Activated CD4-positive, alpha-beta memory T cell treated with anti-CD3 and anti-CD28 coated beads for 36 hours (primary cell): ENCODE measurements around the gene RASSF9. TPM values are rescaled to one million over a fixed set of nuclear protein-coding genes. Genes with fewer than 3 reads are reported as not detected.

Experiments used
- CTCF ChIA-PET: fragments of 350-600 bp; sonication (Branson Sonifier 250); formaldehyde crosslinking; loops from one replicate; lab custom pipeline; 2021; ENCODE audit warnings: antibody characterized with exemption, inconsistent platforms; lab: Charles Lee
- POLR2A ChIA-PET: fragments of 350-600 bp; sonication (Branson Sonifier 250); formaldehyde crosslinking; loops from one replicate; lab custom pipeline; 2021; ENCODE audit warnings: antibody characterized with exemption; lab: Charles Lee
- DNase-seq: peaks from one replicate; pipeline ENCODE4 v3.0.0-alpha.2; 2020
- H3K27ac Mint-ChIP-seq: one replicate; pipeline ENCODE4 v1.8.0; 2021; ENCODE audit warnings: mixed read lengths
- H3K27me3 Mint-ChIP-seq: one replicate; pipeline ENCODE4 v1.8.0; 2021; ENCODE audit warnings: mixed read lengths
- H3K36me3 Mint-ChIP-seq: one replicate; pipeline ENCODE4 v1.8.0; 2021; ENCODE audit warnings: mixed read lengths
- H3K4me1 Mint-ChIP-seq: one replicate; pipeline ENCODE4 v1.8.0; 2021; ENCODE audit warnings: low read depth, mixed read lengths
- H3K4me3 Mint-ChIP-seq: one replicate; pipeline ENCODE4 v1.8.0; 2021; ENCODE audit warnings: mild to moderate bottlenecking, mixed read lengths
- H3K9me3 Mint-ChIP-seq: one replicate; pipeline ENCODE4 v1.8.0; 2021; ENCODE audit warnings: mixed read lengths
- intact Hi-C: fragments of 100-400 bp; cut with micrococcal nuclease; formaldehyde crosslinking; loops from one replicate; pipeline ENCODE4 v1.15.1; 2023
- total RNA-seq, 2 experiments: library from RNA; stranded (reverse); gene quantifications; one replicate each; pipeline ENCODE4 v1.2.3, GENCODE V29; 2021

Gene RASSF9
- not detected for total RNA-seq

DNA sequence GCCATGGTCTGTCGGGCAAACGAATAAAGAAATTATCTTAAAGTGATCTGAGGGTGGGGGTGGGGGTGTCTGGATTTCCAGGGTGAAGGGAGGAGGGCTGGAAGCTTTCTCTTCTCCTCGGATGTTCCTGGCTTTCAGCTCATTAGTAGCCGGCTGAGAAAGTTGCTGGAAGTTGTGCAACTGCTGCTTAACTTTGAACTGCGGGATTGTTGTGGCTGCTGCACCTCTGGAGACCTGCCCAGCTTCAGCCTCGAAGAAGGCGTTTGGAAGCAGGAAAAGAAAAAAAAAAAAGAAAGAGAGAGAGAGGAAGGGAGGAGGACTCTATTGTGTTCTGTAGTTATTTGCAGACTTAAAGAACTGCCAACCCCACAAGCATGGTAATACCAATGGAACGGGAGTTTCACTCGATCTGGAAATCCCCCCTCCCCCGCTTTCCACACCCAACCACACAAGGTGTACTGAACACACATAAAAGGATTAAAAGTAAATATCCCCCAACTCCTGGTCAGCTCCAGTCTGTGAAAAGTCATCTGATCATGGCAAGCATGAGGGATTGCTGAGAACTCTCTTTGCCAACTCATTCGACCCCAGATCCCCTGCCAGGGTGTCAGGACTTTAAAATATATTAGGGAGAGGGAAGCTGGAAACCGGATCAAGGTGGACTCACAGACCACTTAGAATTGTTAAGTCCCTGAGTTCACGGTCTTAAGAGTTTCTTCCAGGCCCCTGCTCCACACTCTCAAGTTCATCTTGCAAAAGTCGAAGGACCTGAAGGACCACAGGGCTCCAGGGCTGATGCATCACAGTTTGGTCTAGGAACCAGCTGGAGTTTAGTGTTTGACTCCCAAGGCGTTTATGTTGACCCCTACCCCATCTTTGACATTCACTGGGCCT is at the start of gene RASSF9:
Gene RASSF9 (minus strand): TSS at position 213 of the 894 bp plus-strand sequence. CDS start 208 bp downstream, at position 5.
- Mint-ChIP-seq H3K27ac (no peak within 1 kb of the TSS), H3K36me3 (no peaks in the 10 kb centered on the region), H3K4me3 (no peak within 1 kb of the TSS), H3K9me3 (no peaks in the 10 kb centered on the region), H3K4me1 (no peaks in the 10 kb centered on the region), H3K27me3 (peaks cover 2% of the 10 kb centered on the region)
- intact Hi-C loops: no loop called here
- ChIA-PET CTCF (no interaction called here), POLR2A (no interaction called here)
- DNase-seq: no peak

DNA sequence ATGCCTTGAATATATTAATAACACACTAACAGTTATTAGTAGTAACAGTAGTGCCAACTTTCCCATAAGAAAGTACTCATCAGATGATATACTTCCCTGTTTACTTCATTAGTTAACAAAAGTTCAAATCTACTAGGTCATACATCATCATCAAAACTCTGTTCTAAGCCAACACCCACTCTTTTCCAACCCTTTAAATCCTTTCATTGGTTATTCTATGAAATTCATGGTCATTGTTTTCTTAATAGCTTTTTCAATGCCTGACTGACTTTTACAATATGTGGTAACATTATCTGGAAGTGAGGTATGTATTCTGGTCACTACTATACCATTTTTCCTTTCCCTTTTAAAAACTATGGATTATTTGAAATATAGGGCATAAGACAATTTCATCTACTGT is 47.6 kb upstream of the RASSF9 start:
- Mint-ChIP-seq H3K4me1 (no peaks in the 10 kb centered on the region), H3K9me3 (no peaks in the 10 kb centered on the region), H3K27ac (no peak overlapping the region), H3K27me3 (no peaks in the 10 kb centered on the region), H3K4me3 (no peak overlapping the region), H3K36me3 (no peaks in the 10 kb centered on the region)
- ChIA-PET CTCF (no interaction called here), POLR2A (no interaction called here)
- DNase-seq: no peak
- intact Hi-C loops: no loop called here

DNA sequence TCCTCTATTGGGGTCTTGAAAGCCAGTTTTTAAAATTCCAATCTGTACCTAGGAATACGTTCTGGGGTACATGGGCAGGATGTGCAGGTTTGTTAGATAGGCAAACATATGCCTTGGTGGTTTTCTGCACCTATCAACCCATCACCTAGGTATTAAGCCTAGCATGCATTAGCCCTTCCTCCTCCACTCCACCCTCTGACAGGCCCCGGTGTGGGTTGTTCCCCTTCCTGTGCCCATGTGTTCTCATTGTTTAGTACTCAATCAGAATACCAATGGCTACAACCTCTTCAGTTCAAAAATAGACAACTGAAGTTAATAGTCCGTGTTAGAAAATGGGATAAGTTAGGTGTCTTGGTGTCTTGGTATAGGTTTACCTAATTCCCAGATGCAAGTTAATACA is 41.2 kb upstream of the RASSF9 start:
- DNase-seq: no peak
- H3K36me3 Mint-ChIP-seq: no peaks in the 10 kb centered on the region
- no peaks in the 10 kb centered on the region for H3K27me3 Mint-ChIP-seq
- CTCF ChIA-PET: no interaction called here
- H3K27ac Mint-ChIP-seq: no peak overlapping the region
- POLR2A ChIA-PET: no interaction called here
- H3K4me3 Mint-ChIP-seq: no peak overlapping the region
- intact Hi-C loops: no loop called here
- H3K9me3 Mint-ChIP-seq: no peaks in the 10 kb centered on the region
- no peaks in the 10 kb centered on the region for H3K4me1 Mint-ChIP-seq

DNA sequence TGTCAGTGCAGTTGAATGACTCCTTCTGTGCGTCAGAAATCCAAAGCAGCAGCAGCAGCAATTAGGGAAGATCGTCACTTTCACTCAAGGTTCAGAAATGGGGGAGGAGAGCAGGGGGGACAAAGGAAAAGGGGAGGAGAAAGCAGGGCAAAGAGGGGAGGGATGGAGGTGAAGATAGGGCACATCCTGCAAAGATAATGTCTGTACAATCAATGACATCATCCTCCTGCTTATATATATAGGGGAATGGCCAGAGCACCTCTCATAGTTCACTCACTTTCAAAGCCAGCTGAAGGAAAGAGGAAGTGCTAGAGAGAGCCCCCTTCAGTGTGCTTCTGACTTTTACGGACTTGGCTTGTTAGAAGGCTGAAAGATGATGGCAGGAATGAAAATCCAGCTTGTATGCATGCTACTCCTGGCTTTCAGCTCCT is 37.8 kb upstream of the RASSF9 start, which contains the start of gene NTS:
Gene NTS (plus strand): TSS at position 265 of the 431 bp plus-strand sequence. CDS start 109 bp downstream, at position 374.
- H3K4me1 Mint-ChIP-seq: no peaks in the 10 kb centered on the region
- no peak for DNase-seq
- no peaks in the 10 kb centered on the region for H3K36me3 Mint-ChIP-seq
- POLR2A ChIA-PET: no interaction called here
- H3K9me3 Mint-ChIP-seq: no peaks in the 10 kb centered on the region
- H3K4me3 Mint-ChIP-seq: no peak within 1 kb of the TSS
- intact Hi-C loops: loop anchor here (5.0 kb wide), 2 partner anchors 797 to 1002 kb away; no protein-coding TSS in a partner anchor
- H3K27me3 Mint-ChIP-seq: no peaks in the 10 kb centered on the region
- H3K27ac Mint-ChIP-seq: no peak within 1 kb of the TSS
- CTCF ChIA-PET: interaction anchor here (1.5 kb wide), 1 partner anchor 449 kb away, joined by 3 read pairs; no protein-coding TSS in a partner anchor

DNA sequence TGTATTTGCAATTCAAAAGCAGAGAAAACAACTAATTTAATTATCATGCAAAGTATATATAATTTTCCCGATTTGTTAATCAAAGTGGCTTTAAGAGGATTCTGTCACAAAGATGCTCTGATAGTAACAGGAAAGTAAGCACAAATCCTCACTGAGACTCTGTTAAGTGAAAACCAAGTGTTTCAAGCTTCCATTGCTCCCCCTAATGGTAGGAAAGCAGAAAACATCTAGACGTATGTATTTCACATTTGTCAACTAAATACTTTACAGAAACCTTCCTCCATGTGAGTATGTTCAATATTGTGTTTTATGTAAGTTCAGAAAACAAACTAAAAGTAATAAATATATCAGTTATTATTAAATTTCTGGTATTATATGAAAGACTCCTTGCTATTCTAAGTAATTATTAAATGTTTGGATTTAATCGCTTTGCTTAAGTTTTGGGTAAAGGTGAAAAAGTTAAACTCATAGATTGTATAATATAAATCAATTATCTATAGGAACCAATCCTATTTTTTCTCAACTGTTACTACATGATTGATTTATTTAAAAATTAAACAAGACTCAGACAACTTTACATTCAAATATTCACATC is 36.4 kb upstream of the RASSF9 start:
- ChIA-PET CTCF (interaction anchor here (0.7 to 1.3 kb wide), 2 partner anchors 17 to 71 kb away, joined by 3 to 4 read pairs; no protein-coding TSS in a partner anchor), POLR2A (no interaction called here)
- Mint-ChIP-seq H3K27me3 (no peaks in the 10 kb centered on the region), H3K27ac (no peak overlapping the region), H3K4me1 (no peaks in the 10 kb centered on the region), H3K4me3 (no peak overlapping the region), H3K36me3 (no peaks in the 10 kb centered on the region), H3K9me3 (no peaks in the 10 kb centered on the region)
- no peak for DNase-seq
- intact Hi-C loops: loop anchor here (5.0 kb wide), 2 partner anchors 795 to 1000 kb away; no protein-coding TSS in a partner anchor

DNA sequence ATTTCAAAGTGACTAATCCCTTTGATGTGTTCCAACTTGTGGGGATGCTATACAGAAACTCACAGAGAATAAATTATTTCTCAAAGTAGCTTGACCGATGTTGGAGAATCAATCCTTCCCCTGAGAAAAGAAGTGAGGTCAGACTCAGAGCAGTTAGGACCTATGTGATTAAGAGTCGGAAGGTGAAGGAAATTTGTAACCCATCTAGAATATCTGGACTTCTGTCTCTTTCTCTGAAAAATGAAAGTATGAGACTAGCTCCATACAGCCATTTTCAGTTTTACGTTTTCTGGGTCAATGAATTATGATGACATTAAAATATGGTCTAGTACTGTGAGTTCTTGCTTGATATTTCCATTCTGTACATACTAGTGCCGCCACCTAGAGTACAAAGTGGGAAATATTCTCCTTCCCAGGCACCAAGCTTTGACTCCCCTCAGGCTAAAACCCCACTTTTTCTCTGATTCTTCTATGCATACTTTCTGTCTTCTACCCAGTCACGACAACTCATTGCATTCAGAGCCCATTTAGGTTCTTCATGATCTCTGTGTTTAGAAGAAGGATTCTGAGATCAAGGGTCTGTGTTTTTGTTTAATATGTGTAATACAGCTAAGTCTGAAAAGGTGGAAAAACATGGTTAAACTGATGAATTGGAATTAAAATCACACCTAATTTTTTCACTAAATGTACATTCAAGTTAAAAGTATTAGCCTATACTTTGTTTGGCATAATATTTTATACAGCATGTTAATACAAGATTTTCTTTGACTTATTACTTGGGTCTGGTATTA is 31.0 kb upstream of the RASSF9 start:
- Mint-ChIP-seq H3K27me3 (no peaks in the 10 kb centered on the region), H3K36me3 (no peaks in the 10 kb centered on the region), H3K9me3 (no peaks in the 10 kb centered on the region), H3K27ac (no peak overlapping the region), H3K4me3 (no peak overlapping the region), H3K4me1 (no peaks in the 10 kb centered on the region)
- POLR2A ChIA-PET: no interaction called here
- CTCF ChIA-PET: interaction anchor here (0.6 to 2.4 kb wide), 6 partner anchors 292 to 993 kb away, joined by 3 to 10 read pairs (median 3); no protein-coding TSS in a partner anchor
- no peak for DNase-seq
- intact Hi-C loops: loop anchor here (1.0 kb wide), 1 partner anchor 292 kb away; no protein-coding TSS in a partner anchor

DNA sequence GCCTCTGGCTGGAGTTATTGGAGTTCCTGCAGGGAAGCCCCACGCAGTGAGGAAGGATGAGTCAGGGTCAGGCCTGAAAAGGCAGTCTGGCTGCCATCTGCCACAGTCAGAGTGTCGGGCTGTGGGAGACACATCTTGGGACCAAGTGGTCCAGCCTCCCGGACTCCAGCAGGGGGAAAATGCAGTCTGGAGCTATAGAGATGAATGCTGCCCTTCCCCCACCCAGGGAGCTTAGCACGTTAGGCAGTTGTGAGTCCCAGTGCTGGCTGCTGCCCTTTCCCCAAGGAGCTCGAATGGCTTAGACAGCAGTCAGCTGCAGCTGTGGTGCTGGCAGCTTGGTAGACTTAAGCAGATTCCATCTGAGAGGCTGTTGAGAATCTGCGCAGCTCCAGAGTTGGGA is 29.7 kb upstream of the RASSF9 start:
- Mint-ChIP-seq H3K4me1 (no peaks in the 10 kb centered on the region), H3K4me3 (no peak overlapping the region), H3K27ac (no peak overlapping the region), H3K27me3 (no peaks in the 10 kb centered on the region), H3K9me3 (no peaks in the 10 kb centered on the region), H3K36me3 (no peaks in the 10 kb centered on the region)
- intact Hi-C loops: no loop called here
- ChIA-PET CTCF (no interaction called here), POLR2A (no interaction called here)
- no peak for DNase-seq

DNA sequence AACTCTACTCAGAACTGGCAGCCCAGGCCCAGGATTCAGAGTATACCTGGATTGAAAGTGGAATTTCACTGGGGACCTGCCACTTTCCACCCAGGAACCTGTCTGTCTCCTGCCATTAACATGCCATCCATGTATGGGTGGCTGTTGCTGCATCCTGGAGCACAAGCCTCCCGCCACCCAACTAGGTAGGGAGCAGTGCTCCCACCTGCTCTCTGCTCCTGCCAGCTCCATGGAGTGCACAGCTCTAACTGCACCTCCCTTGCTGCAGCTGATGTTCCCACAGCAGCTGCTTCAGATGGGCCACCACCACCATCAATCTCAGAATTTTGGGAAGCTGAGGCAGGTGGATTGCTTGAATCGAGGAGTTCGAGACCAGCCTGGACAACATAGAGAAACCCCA is 20.8 kb upstream of the RASSF9 start:
- no peak for DNase-seq
- Mint-ChIP-seq H3K4me3 (no peak overlapping the region), H3K4me1 (no peaks in the 10 kb centered on the region), H3K9me3 (peaks cover 5% of the 10 kb centered on the region), H3K36me3 (no peaks in the 10 kb centered on the region), H3K27me3 (no peaks in the 10 kb centered on the region), H3K27ac (no peak overlapping the region)
- POLR2A ChIA-PET: no interaction called here
- CTCF ChIA-PET: no interaction called here
- intact Hi-C loops: no loop called here

DNA sequence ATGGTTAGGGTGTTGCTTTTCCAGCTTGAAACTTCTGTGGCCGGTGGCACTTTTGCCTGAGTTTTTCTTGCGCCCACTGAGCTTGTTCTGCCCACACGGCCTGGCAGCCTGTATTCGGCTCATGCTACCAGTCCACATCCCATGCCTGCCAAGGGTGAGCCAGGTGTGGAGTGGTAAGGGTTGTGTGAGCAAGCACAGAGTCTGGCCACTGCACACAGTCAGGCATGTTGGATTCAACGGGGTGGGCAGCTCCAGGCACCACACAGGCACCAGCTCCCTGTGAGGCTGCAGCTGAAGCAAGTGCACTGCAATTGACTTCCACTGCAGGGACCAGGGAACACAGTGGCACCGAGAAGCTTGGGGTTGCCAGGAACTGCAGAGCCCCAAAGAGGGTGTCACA is 19.1 kb upstream of the RASSF9 start:
- CTCF ChIA-PET: interaction anchor here (1.1 kb wide), 1 partner anchor 17 kb away, joined by 4 read pairs; no protein-coding TSS in a partner anchor
- no peak overlapping the region for H3K4me3 Mint-ChIP-seq

DNA sequence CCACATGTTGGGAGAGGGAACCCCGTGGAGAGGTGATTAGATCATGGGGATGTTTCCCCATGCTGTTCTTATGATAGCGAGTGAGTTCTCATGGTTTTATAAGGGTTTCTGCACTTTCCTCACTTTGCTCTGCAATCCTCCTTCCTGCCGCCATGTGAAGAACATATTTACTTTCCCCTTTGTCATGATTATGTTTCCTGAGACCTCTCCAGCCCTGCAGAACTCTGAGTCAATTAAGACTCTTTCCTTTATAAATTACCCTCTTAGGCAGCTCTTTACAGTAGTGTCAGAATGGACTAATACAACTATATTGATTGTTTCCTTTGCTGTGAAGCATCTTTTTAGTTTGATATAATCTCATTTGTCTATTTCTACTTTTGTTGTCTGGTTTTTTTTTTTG is 13.1 kb upstream of the RASSF9 start:
- Mint-ChIP-seq H3K9me3 (peaks cover 5% of the 10 kb centered on the region), H3K27me3 (no peaks in the 10 kb centered on the region), H3K4me3 (no peak overlapping the region), H3K4me1 (no peaks in the 10 kb centered on the region), H3K36me3 (no peaks in the 10 kb centered on the region), H3K27ac (no peak overlapping the region)
- intact Hi-C loops: no loop called here
- CTCF ChIA-PET: no interaction called here
- POLR2A ChIA-PET: no interaction called here
- no peak for DNase-seq

More for the DNA sequence above, 19.1 kb upstream of the RASSF9 start:
- Mint-ChIP-seq H3K9me3 (peaks cover 8% of the 10 kb centered on the region), H3K36me3 (no peaks in the 10 kb centered on the region), H3K27ac (no peak overlapping the region), H3K27me3 (no peaks in the 10 kb centered on the region), H3K4me1 (no peaks in the 10 kb centered on the region)
- no peak for DNase-seq
- POLR2A ChIA-PET: no interaction called here
- intact Hi-C loops: no loop called here

DNA sequence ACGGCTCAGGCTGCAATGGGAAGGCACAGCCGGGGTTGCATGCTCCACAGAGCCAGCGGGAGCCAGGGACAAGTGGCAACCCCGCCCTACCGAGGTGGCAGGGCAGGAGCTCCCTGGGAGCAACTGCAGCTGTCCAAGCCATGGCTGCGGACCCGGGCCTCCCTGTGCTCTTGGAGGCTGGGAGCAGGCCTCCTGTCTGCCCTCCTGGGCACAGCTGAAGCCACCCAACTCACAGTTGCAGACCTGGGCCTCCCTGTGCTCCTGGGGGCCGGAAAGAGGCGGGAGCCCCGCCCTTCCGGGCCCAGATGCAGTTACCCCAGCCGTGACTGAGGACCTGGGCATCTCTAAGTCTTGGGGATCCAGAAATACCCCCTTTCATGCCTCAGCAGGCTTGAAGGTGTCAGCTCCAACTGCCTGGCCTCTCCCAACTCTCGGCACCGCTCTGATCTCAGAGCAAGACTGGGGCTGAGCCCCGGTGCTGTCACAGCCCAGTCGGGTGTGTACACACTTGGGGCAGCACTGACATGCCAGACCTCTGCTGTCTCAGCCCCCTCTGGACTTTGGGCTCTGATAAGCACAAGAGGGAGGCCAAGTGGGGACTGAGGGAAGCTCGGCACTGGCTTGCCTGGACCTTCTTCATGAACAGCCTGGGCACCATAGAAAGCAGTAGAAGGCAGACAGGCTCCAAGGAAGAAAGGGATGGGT is 7.5 kb upstream of the RASSF9 start:
- no peak for DNase-seq
- ChIA-PET POLR2A (no interaction called here), CTCF (no interaction called here)
- no peaks in the 10 kb centered on the region for H3K9me3 Mint-ChIP-seq
- H3K36me3 Mint-ChIP-seq: no peaks in the 10 kb centered on the region
- H3K4me1 Mint-ChIP-seq: no peaks in the 10 kb centered on the region
- intact Hi-C loops: no loop called here
- no peak overlapping the region for H3K27ac Mint-ChIP-seq
- H3K4me3 Mint-ChIP-seq: no peak overlapping the region
- no peaks in the 10 kb centered on the region for H3K27me3 Mint-ChIP-seq
